Testis (tissue), 3 donors: ENCODE results near the gene SDCBP2. TPM values are rescaled to one million over a fixed set of nuclear protein-coding genes. Genes with fewer than 3 reads are reported as not detected.

ENCODE experiments used
- DNase-seq: peaks from one replicate; pipeline ENCODE4 v3.0.0-alpha.2; 2019
- H3K27ac ChIP-seq, 2 donors: fragments of 200-600 bp; sonication (generic); one replicate each; pipeline ENCODE4 v1.5.1; 2019
- H3K27me3 ChIP-seq: fragments of 200-600 bp; sonication (generic); one replicate; pipeline ENCODE4 v1.5.1; 2019
- H3K36me3 ChIP-seq: fragments of 200-600 bp; sonication (generic); one replicate; pipeline ENCODE4 v1.5.1; 2017; ENCODE audit warnings: low read depth; ENCODE audit errors: missing control alignments
- H3K4me1 ChIP-seq: fragments of 200-600 bp; sonication (generic); one replicate; pipeline ENCODE4 v1.5.1; 2019
- H3K4me3 ChIP-seq, 2 donors: fragments of 200-600 bp; sonication (generic); one replicate each; pipeline ENCODE4 v1.5.1; 2017 to 2019
- H3K9me3 ChIP-seq: fragments of 200-600 bp; sonication (generic); one replicate; pipeline ENCODE4 v1.5.1; 2017
- CTCF ChIP-seq, 3 experiments: fragments of 450-650 bp in 2 of 3; fragments of 200-600 bp in 1 of 3; sonication (generic) in 1 of 3; IDR thresholded peaks; one replicate each; pipeline ENCODE4 v1.5.1; 2016 to 2019; ENCODE audit warnings: antibody characterized with exemption in 3 of 3, mild to moderate bottlenecking in 2 of 3, moderate library complexity in 1 of 3
- POLR2A ChIP-seq: fragments of 450-650 bp; IDR thresholded peaks from one replicate; pipeline ENCODE4 v1.6.1; 2017; ENCODE audit warnings: antibody characterized with exemption, mild to moderate bottlenecking, moderate library complexity
- WGBS, 2 donors: methylation state at CpG; one replicate each; pipeline ENCODE4 v1.1.5; 2018; 5-methylcytosine and 5-hydroxymethylcytosine counted together
- intact Hi-C: fragments of 100-400 bp; cut with DNase I; formaldehyde crosslinking; loops from one replicate; pipeline ENCODE4 v1.15.1; 2023; ENCODE audit warnings: low total_unique reads
- polyA plus RNA-seq: library from polyadenylated mRNA; stranded (reverse); fragments of 350-450 nt; fragmentation: Illumina TruSeq; extraction: RNeasy Lipid Tissue Mini Kit (QIAGEN cat#74804); gene quantifications from one replicate; pipeline ENCODE4 v1.2.3, GENCODE V29; 2014; ENCODE audit warnings: low read depth, low replicate concordance; ENCODE audit not compliant: insufficient read depth
- total RNA-seq, 2 donors: library from RNA; depleted of rRNA; stranded (reverse); fragments of >200 nt; gene quantifications; one replicate each; pipeline ENCODE4 v1.2.3, GENCODE V29; 2016

The SDCBP2 gene
- total and polyA plus RNA-seq, 3 donors from 2014 or later = 5.5 to 10.9 (median 6.4) TPM

GRCh38 chr20:1327241-1327653 is 1.7 kb downstream of the SDCBP2 start:
- peaks cover 48% of the 10 kb centered on the region for H3K4me1 ChIP-seq
- TF ChIP-seq POLR2A (no peak), CTCF (IDR thresholded peaks at IDR 0.05) (no peak)
- H3K9me3 ChIP-seq = no peaks in the 10 kb centered on the region
- H3K4me3 ChIP-seq = no peak overlapping the region
- no peaks in the 10 kb centered on the region for H3K27me3 ChIP-seq
- intact Hi-C loops = loop anchor here (5.0 kb wide), 1 partner anchor 65 kb away; the partner anchor contains the start of gene FKBP1A
- H3K36me3 ChIP-seq = no peaks in the 10 kb centered on the region
- H3K27ac ChIP-seq = peak overlapping the region; percentile 99 to 100
- WGBS, 2 donors = 23 to 31% methylated on average over 7 to 8 of the region's 8 CpGs
- DNase-seq = peak; percentile 86

- Histone ChIP-seq H3K4me1 (peaks cover 48% of the 10 kb centered on the region), H3K36me3 (no peaks in the 10 kb centered on the region), H3K27ac (peak overlapping the region; percentile 99 to 100), H3K27me3 (no peaks in the 10 kb centered on the region), H3K4me3 (peak overlapping the region; percentile 87 to 97), H3K9me3 (no peaks in the 10 kb centered on the region)
- WGBS, 2 donors = 19 to 20% methylated on average over 10 of the region's 10 CpGs
- intact Hi-C loops = loop anchor here (5.0 kb wide), 1 partner anchor 66 kb away; the partner anchor contains the start of gene FKBP1A
- DNase-seq = peak; percentile 49
- TF ChIP-seq CTCF (IDR thresholded peaks at IDR 0.05) (no peak), POLR2A (no peak)
Observed at GRCh38 chr20:1326031-1326930, 2.7 kb downstream of the SDCBP2 start.

- WGBS, 2 donors = 0 to 1% methylated on average over 32 to 56 of the region's 56 CpGs
- Histone ChIP-seq H3K4me1 (peaks cover 44% of the 10 kb centered on the region), H3K27me3 (no peaks in the 10 kb centered on the region), H3K27ac (peak overlapping the region; percentile 99 to 100), H3K9me3 (no peaks in the 10 kb centered on the region), H3K4me3 (peak overlapping the region; percentile 87 to 97), H3K36me3 (no peaks in the 10 kb centered on the region)
- DNase-seq = peak; percentile 96
- intact Hi-C loops = loop anchor here (5.0 kb wide), 1 partner anchor 67 kb away; the partner anchor contains the start of gene FKBP1A
- TF ChIP-seq CTCF (IDR thresholded peaks at IDR 0.05) = peak; percentile 12 to 34 (median 31)
- peak; percentile 77 for TF ChIP-seq POLR2A
Observed at GRCh38 chr20:1325173-1326030, 3.5 kb downstream of the SDCBP2 start.

GRCh38 chr20:1324598-1325172 is 4.3 kb downstream of the SDCBP2 start:
- intact Hi-C loops = loop anchor here (5.0 kb wide), 1 partner anchor 68 kb away; the partner anchor contains the start of gene FKBP1A
- no peaks in the 10 kb centered on the region for H3K27me3 ChIP-seq
- DNase-seq = no peak
- TF ChIP-seq CTCF (IDR thresholded peaks at IDR 0.05) = no peak
- no peak for TF ChIP-seq POLR2A
- 20 to 29% methylated on average over 15 of the region's 15 CpGs for WGBS, 2 donors
- H3K4me1 ChIP-seq = peaks cover 42% of the 10 kb centered on the region
- H3K9me3 ChIP-seq = no peaks in the 10 kb centered on the region
- peak overlapping the region; percentile 87 to 97 for H3K4me3 ChIP-seq
- no peaks in the 10 kb centered on the region for H3K36me3 ChIP-seq
- peak overlapping the region; percentile 99 to 100 for H3K27ac ChIP-seq
